H1 (cell line): ENCODE data around the gene RNU6-7. TPM values are rescaled to one million over a fixed set of nuclear protein-coding genes. Genes with fewer than 3 reads are reported as not detected.

Experiments
- CTCF ChIA-PET: fragments of 300-600 bp; sonication (Branson Sonifier 250); formaldehyde crosslinking; loops from one replicate; lab custom pipeline; 2021; ENCODE audit not compliant: partially characterized antibody; lab: Charles Lee
- POLR2A ChIA-PET: fragments of 300-600 bp; sonication (Branson Sonifier 250); formaldehyde crosslinking; loops from one replicate; lab custom pipeline; 2021; ENCODE audit warnings: inconsistent platforms; ENCODE audit not compliant: partially characterized antibody; lab: Charles Lee
- DNase-seq, 2 experiments: peaks; one replicate each; pipeline versions ENCODE4 v3.0.0 to v3.0.0-alpha.2; 2010 to 2022; ENCODE audit warnings: low spot score in 2 of 2, low read depth in 1 of 2, mixed read lengths in 1 of 2
- FAIRE-seq: peaks from 2 replicates; lab custom pipeline; 2011; peaks lifted over from hg19 to GRCh38; lab: Jason Lieb, UNC
- H2AFZ ChIP-seq: 2 replicates; pipeline ENCODE4 v1.8.1; 2012; ENCODE audit warnings: low read length, inconsistent platforms
- H2AK5ac ChIP-seq: 2 replicates; pipeline ENCODE4 v1.6.1; 2013; ENCODE audit warnings: low read depth, low read length
- H2BK120ac ChIP-seq: replicated peaks from 2 replicates; pipeline ENCODE3; 2013; ENCODE audit warnings: low read depth, low read length, inconsistent platforms
- H2BK12ac ChIP-seq: 2 replicates; pipeline ENCODE4 v1.6.1; 2013; ENCODE audit warnings: low read depth, low read length
- H2BK15ac ChIP-seq: 2 replicates; pipeline ENCODE4 v1.6.1; 2013; ENCODE audit warnings: low read length
- H2BK20ac ChIP-seq: 2 replicates; pipeline ENCODE4 v1.6.1; 2013; ENCODE audit warnings: low read length
- H2BK5ac ChIP-seq: 2 replicates; pipeline ENCODE4 v1.6.1; 2013; ENCODE audit warnings: low read depth, low read length
- H3K14ac ChIP-seq: 2 replicates; pipeline ENCODE4 v1.6.1; 2013; ENCODE audit warnings: inconsistent platforms; ENCODE audit not compliant: insufficient read length
- H3K18ac ChIP-seq: 2 replicates; pipeline ENCODE4 v1.6.1; 2013; ENCODE audit warnings: low read length; ENCODE audit errors: extremely low read depth
- H3K23ac ChIP-seq: 2 replicates; pipeline ENCODE4 v1.6.1; 2013; ENCODE audit warnings: inconsistent platforms; ENCODE audit not compliant: insufficient read length
- H3K23me2 ChIP-seq: 2 replicates; pipeline ENCODE4 v1.6.1; 2013; ENCODE audit warnings: low read depth, low read length
- H3K27ac ChIP-seq: 2 replicates; pipeline ENCODE4 v1.6.1; 2011; ENCODE audit warnings: low read depth, low read length, inconsistent platforms
- H3K27me3 ChIP-seq, 4 experiments: replicated peaks in 1 of 4; 1 replicate in 1 of 4; 2 replicates in 3 of 4; pipeline versions ENCODE4 v1.6.1 to v1.8.1; 2011 to 2013; ENCODE audit warnings: low read length in 3 of 4, mild to moderate bottlenecking in 3 of 4, inconsistent platforms in 2 of 4, mixed read lengths in 2 of 4, moderate library complexity in 1 of 4; ENCODE audit not compliant: control insufficient read depth in 3 of 4, insufficient read depth in 3 of 4; ENCODE audit errors: extremely low read depth in 1 of 4
- H3K36me3 ChIP-seq, 4 experiments: 2 replicates each; pipeline versions ENCODE4 v1.6.1 to v1.8.1; 2011 to 2013; ENCODE audit warnings: mild to moderate bottlenecking in 4 of 4, low read length in 3 of 4, moderate library complexity in 2 of 4, control low read depth in 1 of 4, inconsistent platforms in 1 of 4; ENCODE audit not compliant: insufficient read depth in 4 of 4, control insufficient read depth in 2 of 4
- H3K4ac ChIP-seq: replicated peaks from 2 replicates; pipeline ENCODE3; 2013; ENCODE audit warnings: low read length, low read depth, mixed read lengths, inconsistent platforms; ENCODE audit not compliant: insufficient read length
- H3K4me1 ChIP-seq, 4 experiments: replicated peaks in 1 of 4; 1 replicate in 1 of 4; 2 replicates in 3 of 4; pipeline versions ENCODE4 v1.6.1 to v1.8.1; 2011 to 2013; ENCODE audit warnings: low read length in 3 of 4, inconsistent platforms in 2 of 4, mixed read lengths in 1 of 4; ENCODE audit not compliant: insufficient read depth in 4 of 4, control insufficient read depth in 3 of 4
- H3K4me2 ChIP-seq, 2 experiments: 2 replicates each; pipeline versions ENCODE4 v1.6.1 to v1.8.1; 2011 to 2013; ENCODE audit warnings: low read depth in 2 of 2, low read length in 2 of 2, control low read depth in 1 of 2, inconsistent platforms in 1 of 2, mild to moderate bottlenecking in 1 of 2; ENCODE audit not compliant: insufficient read depth in 1 of 2
- H3K4me3 ChIP-seq, 4 experiments: fragments of 200-600, 300-600 bp in 1 of 4; sonication (generic), shearing (Covaris generic), sonication (Bioruptor Twin) in 1 of 4; 2 replicates each; pipeline versions ENCODE4 v1.5.1 to v1.8.1; 2011 to 2016; ENCODE audit warnings: low read length in 4 of 4, low read depth in 3 of 4, control low read depth in 2 of 4, inconsistent platforms in 2 of 4, mild to moderate bottlenecking in 2 of 4, mixed read lengths in 1 of 4, moderate library complexity in 1 of 4; ENCODE audit not compliant: insufficient read depth in 2 of 4; ENCODE audit errors: extremely low read depth in 1 of 4
- H3K56ac ChIP-seq: replicated peaks from 2 replicates; pipeline ENCODE3; 2013; ENCODE audit warnings: low read depth, mild to moderate bottlenecking, mixed read lengths, low read length, inconsistent platforms; ENCODE audit not compliant: insufficient read length
- H3K79me1 ChIP-seq: 2 replicates; pipeline ENCODE4 v1.6.1; 2013; ENCODE audit warnings: low read depth, low read length, control low read depth
- H3K79me2 ChIP-seq, 2 experiments: 2 replicates each; pipeline versions ENCODE4 v1.6.1 to v1.8.1; 2012 to 2013; ENCODE audit warnings: low read length in 2 of 2, mild to moderate bottlenecking in 2 of 2, inconsistent platforms in 1 of 2; ENCODE audit not compliant: insufficient read depth in 2 of 2, control insufficient read depth in 1 of 2
- H3K9ac ChIP-seq, 4 experiments: replicated peaks in 1 of 4; 1 replicate in 1 of 4; 2 replicates in 3 of 4; pipeline versions ENCODE4 v1.6.1 to v1.8.1; 2011 to 2013; ENCODE audit warnings: low read depth in 3 of 4, low read length in 3 of 4, control low read depth in 2 of 4, mild to moderate bottlenecking in 2 of 4, moderate library complexity in 2 of 4, inconsistent platforms in 1 of 4; ENCODE audit errors: extremely low read depth in 1 of 4
- H3K9me3 ChIP-seq, 2 experiments: 2 replicates each; pipeline versions ENCODE4 v1.6.1 to v1.8.1; 2012 to 2013; ENCODE audit warnings: mild to moderate bottlenecking in 2 of 2, moderate library complexity in 2 of 2, control low read depth in 1 of 2, inconsistent platforms in 1 of 2, low read depth in 1 of 2, low read length in 1 of 2, mixed read lengths in 1 of 2; ENCODE audit not compliant: insufficient read depth in 2 of 2
- H4K20me1 ChIP-seq, 2 experiments: replicated peaks in 1 of 2; 2 replicates each; pipeline versions ENCODE3 to v1.8.1; 2011 to 2013; ENCODE audit warnings: inconsistent platforms in 2 of 2, low read length in 2 of 2, mild to moderate bottlenecking in 1 of 2; ENCODE audit not compliant: insufficient read depth in 2 of 2, control insufficient read depth in 1 of 2
- H4K5ac ChIP-seq: 2 replicates; pipeline ENCODE4 v1.6.1; 2013; ENCODE audit warnings: low read length, low read depth, mixed read lengths, inconsistent platforms; ENCODE audit not compliant: insufficient read length
- H4K8ac ChIP-seq: 2 replicates; pipeline ENCODE4 v1.8.0; 2013; ENCODE audit warnings: mild to moderate bottlenecking, moderate library complexity, low read length, inconsistent platforms; ENCODE audit not compliant: insufficient read depth; ENCODE audit errors: extremely low read depth
- H4K91ac ChIP-seq: replicated peaks from 2 replicates; pipeline ENCODE3; 2013; ENCODE audit warnings: low read length, mixed read lengths, inconsistent platforms; ENCODE audit not compliant: insufficient read length
- POLR2A ChIP-seq, 2 experiments: IDR thresholded peaks; 1 replicate in 1 of 2; 2 replicates in 1 of 2; pipeline ENCODE4 v1.6.1; 2011; ENCODE audit warnings: low read depth in 2 of 2, low read length in 2 of 2, mild to moderate bottlenecking in 2 of 2; ENCODE audit errors: control extremely low read depth in 1 of 2
- RFX5 ChIP-seq: IDR thresholded peaks from 2 replicates; pipeline ENCODE4 v1.6.1; 2011; ENCODE audit warnings: low read depth, low read length, improper control_type of control experiment, borderline replicate concordance
- RNF2 ChIP-seq: fragments of 200-900, 300-1000 bp; sonication (generic); IDR thresholded peaks from 2 replicates; pipeline ENCODE4 v1.7.1; 2016; ENCODE audit warnings: borderline replicate concordance, low read depth, mild to moderate bottlenecking, antibody characterized with exemption, low read length; ENCODE audit not compliant: poor library complexity, severe bottlenecking; ENCODE audit errors: missing control alignments
- SP4 ChIP-seq: IDR thresholded peaks from 2 replicates; pipeline ENCODE4 v1.6.1; 2012; ENCODE audit warnings: low read length, inconsistent platforms
- TAF1 ChIP-seq: IDR thresholded peaks from 2 replicates; pipeline ENCODE4 v1.6.1; 2011; ENCODE audit warnings: mild to moderate bottlenecking, low read depth, low read length
- TAF7 ChIP-seq: optimal IDR thresholded peaks from 2 replicates; pipeline ENCODE3; 2011; ENCODE audit warnings: low read depth, mild to moderate bottlenecking, inconsistent platforms, low read length, moderate library complexity, borderline replicate concordance
- WGBS, 2 experiments: shearing (Covaris generic) in 1 of 2; methylation state at CpG; one replicate each; pipeline versions ENCODE4 v1.1.6 to v1.1.7; 2013 to 2015; ENCODE audit warnings: low lambda C conversion rate in 2 of 2, mixed read lengths in 2 of 2, inconsistent platforms in 1 of 2, low coverage in 1 of 2, missing lambda C conversion rate in 1 of 2; ENCODE audit not compliant: insufficient replicate concordance in 2 of 2, insufficient coverage in 1 of 2, insufficient read length in 1 of 2; ENCODE audit errors: extremely low coverage in 1 of 2, missing lambda C conversion rate in 1 of 2; 5-methylcytosine and 5-hydroxymethylcytosine counted together
- polyA plus RNA-seq, 7 experiments: library from polyadenylated mRNA; depleted of rRNA in 3 of 7; stranded (reverse) in 5 of 7; unstranded in 2 of 7; fragments of >200 nt in 5 of 7; fragments of 200-250 nt in 2 of 7; gene quantifications; 1 replicate in 5 of 7; 2 replicates in 1 of 7; 4 replicates in 1 of 7; pipeline versions ENCODE4 v1.2.1 to v1.2.3, GENCODE V29; 2011 to 2013; ENCODE audit warnings: missing spikeins in 2 of 7, mixed read lengths in 2 of 7
- total RNA-seq: library from RNA; stranded (reverse); fragmentation: NEBNext Ultra II Directional; extraction: Animal tissue kit (Norgen Biotek cat#: 25700); gene quantifications from 2 replicates; pipeline ENCODE4 v1.2.1, GENCODE V29; 2021
- TF ChIP-seq, protein P1 (sequence below): IDR thresholded peaks from 2 replicates; pipeline ENCODE4 v1.6.1; 2012; ENCODE audit warnings: low read length, inconsistent platforms

Gene RNU6-7
- total and polyA plus RNA-seq, 2 of the 8 experiments (the other 6 are each of a cell fraction or from before 2014, with no cell fraction given), result not detected

DNA sequence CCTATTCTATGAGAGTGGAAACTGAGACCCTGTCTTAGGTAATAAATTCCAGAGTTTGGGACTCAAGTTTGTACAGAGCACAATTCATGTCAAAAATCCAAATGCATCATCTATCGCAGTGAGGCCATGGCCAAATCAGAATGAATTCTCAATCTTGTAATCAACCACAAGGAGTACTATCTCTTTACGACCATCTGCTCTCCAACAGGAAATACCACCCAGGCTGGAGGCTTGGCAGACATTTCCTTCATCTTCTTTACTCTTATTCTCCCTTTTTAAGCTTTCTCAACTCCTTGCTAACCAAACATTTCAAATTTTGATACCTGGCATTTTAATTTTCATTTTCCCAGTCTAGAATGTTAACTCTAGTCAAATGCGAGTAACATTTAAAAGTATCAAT lies 32.7 kb upstream of the RNU6-7 start:
- H4K8ac ChIP-seq, result no peak overlapping the region
- no peak overlapping the region for H2BK12ac ChIP-seq
- H2AFZ ChIP-seq, result no peak overlapping the region
- no peak for TF ChIP-seq RNF2
- TF ChIP-seq, protein P1, sequence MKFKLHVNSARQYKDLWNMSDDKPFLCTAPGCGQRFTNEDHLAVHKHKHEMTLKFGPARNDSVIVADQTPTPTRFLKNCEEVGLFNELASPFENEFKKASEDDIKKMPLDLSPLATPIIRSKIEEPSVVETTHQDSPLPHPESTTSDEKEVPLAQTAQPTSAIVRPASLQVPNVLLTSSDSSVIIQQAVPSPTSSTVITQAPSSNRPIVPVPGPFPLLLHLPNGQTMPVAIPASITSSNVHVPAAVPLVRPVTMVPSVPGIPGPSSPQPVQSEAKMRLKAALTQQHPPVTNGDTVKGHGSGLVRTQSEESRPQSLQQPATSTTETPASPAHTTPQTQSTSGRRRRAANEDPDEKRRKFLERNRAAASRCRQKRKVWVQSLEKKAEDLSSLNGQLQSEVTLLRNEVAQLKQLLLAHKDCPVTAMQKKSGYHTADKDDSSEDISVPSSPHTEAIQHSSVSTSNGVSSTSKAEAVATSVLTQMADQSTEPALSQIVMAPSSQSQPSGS, result no peak
- TF ChIP-seq SP4, result no peak
- TF ChIP-seq POLR2A (IDR thresholded peaks at IDR 0.05; ENCODE audit: control extremely low read depth in 1 of 2, low read depth in 2 of 2, low read length in 2 of 2), result no peak
- no peak for TF ChIP-seq TAF7
- TF ChIP-seq TAF1, result no peak
- no peak for TF ChIP-seq RFX5
- no peak overlapping the region for H2BK5ac ChIP-seq
- H3K27me3 ChIP-seq, result no peaks in the 10 kb centered on the region
- no peaks in the 10 kb centered on the region for H3K79me2 ChIP-seq
- H3K14ac ChIP-seq, result no peak overlapping the region
- no peak overlapping the region for H3K23ac ChIP-seq
- POLR2A ChIA-PET, result interaction anchor here (1.1 kb wide), 1 partner anchor 93 kb away, joined by 3 read pairs; the partner anchor contains the start of gene ARHGAP5
- no peak overlapping the region for H3K4me2 ChIP-seq
- WGBS, 2 experiments, result 94% methylated on average over 3 of the region's 3 CpGs; no CpG with 5 or more reads in 1 of the 2 experiments
- H3K23me2 ChIP-seq, result no peaks in the 10 kb centered on the region
- H3K4ac ChIP-seq, result no peak overlapping the region
- no peaks in the 10 kb centered on the region for H3K36me3 ChIP-seq
- CTCF ChIA-PET, result no interaction called here
- no peak overlapping the region for H3K18ac ChIP-seq
- DNase-seq (no peak), FAIRE-seq (no peak)
- H2BK120ac ChIP-seq, result no peak overlapping the region
- H3K27ac ChIP-seq, result no peak overlapping the region
- H2BK15ac ChIP-seq, result no peak overlapping the region
- no peak overlapping the region for H3K9ac ChIP-seq
- no peak overlapping the region for H2BK20ac ChIP-seq
- no peak overlapping the region for H4K5ac ChIP-seq
- no peaks in the 10 kb centered on the region for H3K79me1 ChIP-seq
- no peak overlapping the region for H3K56ac ChIP-seq
- H3K9me3 ChIP-seq, result no peaks in the 10 kb centered on the region
- no peaks in the 10 kb centered on the region; a peak in 1 of 7 replicates for H3K4me1 ChIP-seq
- no peaks in the 10 kb centered on the region for H4K20me1 ChIP-seq
- H4K91ac ChIP-seq, result no peak overlapping the region
- H3K4me3 ChIP-seq, result no peak overlapping the region
- no peak overlapping the region for H2AK5ac ChIP-seq
